CD4-positive, alpha-beta T cell (primary cell): Measurements from ENCODE around the gene CTAGE1. TPM values are rescaled to one million over a fixed set of nuclear protein-coding genes. Genes with fewer than 3 reads are reported as not detected.
"Not testable (repeated sequence)": the region's sequence is repeated elsewhere in the genome, so short reads cannot be mapped to it uniquely, and the experiment has no call there.

Experiments
- ATAC-seq: fragments of 200-7000 bp; cut with Tn5 transposase; one replicate; pipeline ENCODE4 v1.10.0; 2022; ENCODE audit warnings: mild to moderate bottlenecking; ENCODE audit not compliant: poor library complexity
- CTCF ChIA-PET: fragments of 350-600 bp; sonication (Branson Sonifier 250); formaldehyde crosslinking; loops from one replicate; lab custom pipeline; 2021; ENCODE audit warnings: antibody characterized with exemption, inconsistent platforms; lab: Charles Lee
- POLR2A ChIA-PET: fragments of 350-600 bp; sonication (Branson Sonifier 250); formaldehyde crosslinking; loops from one replicate; lab custom pipeline; 2021; ENCODE audit warnings: antibody characterized with exemption, inconsistent platforms; lab: Charles Lee
- DNase-seq, 14 experiments: peaks; one replicate each; pipeline ENCODE4 v3.0.0-alpha.2; 2013 to 2020; ENCODE audit warnings: mixed read lengths in 2 of 14
- H3K27ac ChIP-seq, 2 donors: one replicate each; pipeline versions ENCODE4 v1.5.1 to v1.7.0; 2013; ENCODE audit warnings: low read length in 2 of 2, low read depth in 1 of 2, mild to moderate bottlenecking in 1 of 2
- H3K27me3 ChIP-seq, 2 experiments: 1 replicate in 1 of 2; 2 replicates in 1 of 2; pipeline versions ENCODE4 v1.6.1 to v1.7.0; 2013; ENCODE audit warnings: low read length in 2 of 2, control low read depth in 1 of 2, mild to moderate bottlenecking in 1 of 2, moderate library complexity in 1 of 2; ENCODE audit not compliant: insufficient read depth in 2 of 2, control insufficient read depth in 1 of 2
- H3K36me3 ChIP-seq: one replicate; pipeline ENCODE4 v1.6.1; 2013; ENCODE audit warnings: low read length, control low read depth; ENCODE audit not compliant: insufficient read depth
- H3K4me1 ChIP-seq: one replicate; pipeline ENCODE4 v1.6.1; 2013; ENCODE audit warnings: low read length, control low read depth; ENCODE audit not compliant: insufficient read depth
- H3K4me3 ChIP-seq: one replicate; pipeline ENCODE4 v1.5.1; 2013; ENCODE audit warnings: mild to moderate bottlenecking, low read length, moderate library complexity
- H3K9me3 ChIP-seq, 2 experiments: 1 replicate in 1 of 2; 2 replicates in 1 of 2; pipeline versions ENCODE4 v1.6.1 to v1.7.0; 2013; ENCODE audit warnings: low read length in 2 of 2, mild to moderate bottlenecking in 2 of 2, control low read depth in 1 of 2, moderate library complexity in 1 of 2; ENCODE audit not compliant: control insufficient read depth in 1 of 2, insufficient read depth in 1 of 2
- H3K27ac Mint-ChIP-seq: one replicate; pipeline ENCODE4 v1.8.0; 2020; ENCODE audit warnings: mixed read lengths
- H3K27me3 Mint-ChIP-seq: one replicate; pipeline ENCODE4 v1.8.0; 2021; ENCODE audit warnings: mixed read lengths
- H3K36me3 Mint-ChIP-seq: one replicate; pipeline ENCODE4 v1.8.0; 2021; ENCODE audit warnings: low read depth, mixed read lengths
- H3K4me1 Mint-ChIP-seq: one replicate; pipeline ENCODE4 v1.8.0; 2021; ENCODE audit warnings: low read depth, mixed read lengths
- H3K4me3 Mint-ChIP-seq: one replicate; pipeline ENCODE4 v1.8.0; 2020; ENCODE audit warnings: mild to moderate bottlenecking, mixed read lengths
- H3K9me3 Mint-ChIP-seq: one replicate; pipeline ENCODE4 v1.8.0; 2020; ENCODE audit warnings: mixed read lengths
- CTCF ChIP-seq: fragments of 200-600 bp; IDR thresholded peaks from one replicate; pipeline ENCODE4 v1.8.0; 2022; ENCODE audit warnings: antibody characterized with exemption, mild to moderate bottlenecking
- intact Hi-C, 2 experiments: fragments of 100-400 bp; cut with DNase I in 1 of 2; cut with micrococcal nuclease in 1 of 2; formaldehyde crosslinking; loops; one replicate each; pipeline versions ENCODE4 v1.15.1 to v1.9.0; 2023 to 2025; cut with DNase I, micrococcal nuclease
- total RNA-seq, 174 experiments: library from RNA in 2 of 174; stranded (reverse) in 2 of 174; gene quantifications; one replicate each; pipeline ENCODE4 v1.2.3 and lab custom pipeline; 2021 to 2026

Gene CTAGE1
- total RNA-seq, 2 experiments from 2014 or later, result not detected

GRCh38 chr18:22451796-22452195, 34.1 kb upstream of the CTAGE1 start:
- H3K27me3 ChIP-seq, result no peaks in the 10 kb centered on the region
- ChIA-PET POLR2A (no interaction called here), CTCF (no interaction called here)
- no peak for ATAC-seq
- Mint-ChIP-seq H3K9me3 (peaks cover 12% of the 10 kb centered on the region), H3K27ac (no peak overlapping the region), H3K36me3 (no peaks in the 10 kb centered on the region), H3K27me3 (peaks cover 8% of the 10 kb centered on the region), H3K4me3 (no peak overlapping the region), H3K4me1 (no peaks in the 10 kb centered on the region)
- no peak overlapping the region for H3K27ac ChIP-seq
- intact Hi-C loops, result no loop called here
- no peak for DNase-seq
- H3K36me3 ChIP-seq, result no peaks in the 10 kb centered on the region
- no peaks in the 10 kb centered on the region for H3K9me3 ChIP-seq
- no peak overlapping the region for H3K4me3 ChIP-seq
- H3K4me1 ChIP-seq, result peaks cover 2% of the 10 kb centered on the region
- TF ChIP-seq CTCF, result no peak

- CTCF ChIA-PET, H3K27me3 Mint-ChIP-seq, DNase-seq: not testable (repeated sequence)
These were observed 33.1 kb upstream of the CTAGE1 start for GRCh38 chr18:22450766-22451165.

GRCh38 chr18:22450318-22450717, 32.6 kb upstream of the CTAGE1 start:
- H3K27ac ChIP-seq, H3K4me1 Mint-ChIP-seq, H3K36me3 Mint-ChIP-seq, intact Hi-C loops, H3K4me1 ChIP-seq, H3K36me3 ChIP-seq, ATAC-seq, CTCF ChIA-PET, H3K4me3 ChIP-seq, H3K9me3 ChIP-seq, H3K27me3 Mint-ChIP-seq, POLR2A ChIA-PET, DNase-seq, H3K27ac Mint-ChIP-seq, H3K27me3 ChIP-seq, H3K4me3 Mint-ChIP-seq: not testable (repeated sequence)
- H3K9me3 Mint-ChIP-seq, result peaks cover 12% of the 10 kb centered on the region

More at GRCh38 chr18:22450766-22451165, 33.1 kb upstream of the CTAGE1 start:
- H3K27ac Mint-ChIP-seq, H3K36me3 Mint-ChIP-seq, H3K27ac ChIP-seq, H3K9me3 ChIP-seq, POLR2A ChIA-PET, intact Hi-C loops, ATAC-seq, H3K4me1 ChIP-seq, H3K4me1 Mint-ChIP-seq, H3K27me3 ChIP-seq, H3K36me3 ChIP-seq, H3K4me3 ChIP-seq, H3K4me3 Mint-ChIP-seq: not testable (repeated sequence)
- H3K9me3 Mint-ChIP-seq, result peaks cover 12% of the 10 kb centered on the region

DNA sequence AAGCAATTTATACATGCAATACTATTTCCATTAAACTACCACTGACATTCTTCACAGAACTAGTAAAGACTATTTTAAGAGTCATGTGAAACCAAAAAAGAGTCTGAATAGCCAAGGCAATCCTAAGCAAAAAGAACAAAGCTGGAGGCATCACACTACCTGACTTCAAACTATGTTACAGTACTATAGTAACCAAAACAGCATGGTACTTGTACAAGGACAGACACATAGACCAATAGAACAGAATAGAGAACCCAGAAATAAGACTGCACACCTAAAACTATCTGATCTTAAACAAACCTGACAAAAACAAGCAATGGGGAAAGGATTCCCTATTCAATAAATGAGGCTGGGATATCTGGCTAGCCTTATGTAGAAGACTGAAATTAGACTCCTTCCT, 32.0 kb upstream of the CTAGE1 start:
- H3K4me1 Mint-ChIP-seq, H3K36me3 ChIP-seq, H3K27ac ChIP-seq, H3K9me3 ChIP-seq, intact Hi-C loops, H3K27me3 ChIP-seq, CTCF ChIA-PET, ATAC-seq, DNase-seq, H3K36me3 Mint-ChIP-seq, H3K4me3 Mint-ChIP-seq, POLR2A ChIA-PET, H3K4me3 ChIP-seq, H3K27me3 Mint-ChIP-seq, H3K4me1 ChIP-seq, H3K27ac Mint-ChIP-seq: not testable (repeated sequence)
- peaks cover 12% of the 10 kb centered on the region for H3K9me3 Mint-ChIP-seq
